ENCODE measurements around the gene SORCS2.
A peak's percentile ranks its signal among the peaks of the same experiment; 100 is the strongest.

Gene SORCS2

GRCh38 chr4:7367864-7368277 lies 175.5 kb downstream of the SORCS2 start:
- peak overlapping the region; percentile 23 for H3K27ac ChIP-seq
- TF ChIP-seq, protein P1, sequence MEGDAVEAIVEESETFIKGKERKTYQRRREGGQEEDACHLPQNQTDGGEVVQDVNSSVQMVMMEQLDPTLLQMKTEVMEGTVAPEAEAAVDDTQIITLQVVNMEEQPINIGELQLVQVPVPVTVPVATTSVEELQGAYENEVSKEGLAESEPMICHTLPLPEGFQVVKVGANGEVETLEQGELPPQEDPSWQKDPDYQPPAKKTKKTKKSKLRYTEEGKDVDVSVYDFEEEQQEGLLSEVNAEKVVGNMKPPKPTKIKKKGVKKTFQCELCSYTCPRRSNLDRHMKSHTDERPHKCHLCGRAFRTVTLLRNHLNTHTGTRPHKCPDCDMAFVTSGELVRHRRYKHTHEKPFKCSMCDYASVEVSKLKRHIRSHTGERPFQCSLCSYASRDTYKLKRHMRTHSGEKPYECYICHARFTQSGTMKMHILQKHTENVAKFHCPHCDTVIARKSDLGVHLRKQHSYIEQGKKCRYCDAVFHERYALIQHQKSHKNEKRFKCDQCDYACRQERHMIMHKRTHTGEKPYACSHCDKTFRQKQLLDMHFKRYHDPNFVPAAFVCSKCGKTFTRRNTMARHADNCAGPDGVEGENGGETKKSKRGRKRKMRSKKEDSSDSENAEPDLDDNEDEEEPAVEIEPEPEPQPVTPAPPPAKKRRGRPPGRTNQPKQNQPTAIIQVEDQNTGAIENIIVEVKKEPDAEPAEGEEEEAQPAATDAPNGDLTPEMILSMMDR (conservative IDR thresholded peaks at IDR 0.05), result no peak

DNA sequence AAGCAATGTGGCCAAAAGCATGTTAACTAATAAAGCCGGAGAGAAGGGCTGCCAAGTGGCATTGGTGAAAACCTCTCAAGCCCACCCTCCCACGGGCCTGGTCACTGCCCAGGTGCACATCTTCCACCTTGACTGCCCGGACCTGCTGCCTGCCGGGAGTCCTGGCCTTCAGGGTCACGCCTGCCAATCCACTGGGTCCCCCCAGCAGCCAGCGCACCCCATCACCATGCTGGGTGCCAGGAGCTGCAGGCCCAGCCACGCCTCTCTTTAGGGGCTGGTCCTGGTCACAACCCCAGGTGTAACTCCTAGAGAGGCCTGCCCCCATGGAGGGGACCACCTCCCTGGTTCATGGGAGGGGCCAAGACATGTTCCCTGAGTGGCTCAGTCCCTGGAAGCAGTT lies 176.0 kb downstream of the SORCS2 start:
- peak overlapping the region; percentile 23; the same call in 1 of the 2 replicates for H3K27ac ChIP-seq
- TF ChIP-seq, protein P1 (conservative IDR thresholded peaks at IDR 0.05), result no peak

DNA sequence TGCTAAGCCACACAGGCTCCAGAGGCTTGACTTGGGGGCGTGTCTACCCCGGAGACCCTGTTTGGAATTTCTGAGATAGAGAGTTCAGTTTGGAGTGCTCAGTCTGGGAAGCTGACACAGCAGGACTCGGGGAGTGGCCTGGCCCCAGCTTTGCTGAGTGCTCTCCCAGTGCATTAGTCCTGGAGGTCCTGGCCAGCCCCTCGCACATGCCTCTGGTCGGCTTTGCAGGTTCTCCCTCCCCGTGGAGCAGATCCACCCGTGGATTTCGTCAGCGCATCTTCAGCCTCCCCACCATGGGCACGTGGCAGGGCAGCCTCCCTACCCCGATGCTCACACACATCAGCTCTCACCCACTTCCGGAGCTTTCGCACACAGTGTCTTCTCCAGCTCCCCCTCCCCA lies 177.2 kb downstream of the SORCS2 start:
- TF ChIP-seq, protein P1 (conservative IDR thresholded peaks at IDR 0.05), result no peak
- H3K27ac ChIP-seq, result no peak overlapping the region

- H3K27ac ChIP-seq, result no peak overlapping the region
- TF ChIP-seq, protein P1 (conservative IDR thresholded peaks at IDR 0.05), result no peak
These were observed 177.7 kb downstream of the SORCS2 start for GRCh38 chr4:7370038-7370437.

DNA sequence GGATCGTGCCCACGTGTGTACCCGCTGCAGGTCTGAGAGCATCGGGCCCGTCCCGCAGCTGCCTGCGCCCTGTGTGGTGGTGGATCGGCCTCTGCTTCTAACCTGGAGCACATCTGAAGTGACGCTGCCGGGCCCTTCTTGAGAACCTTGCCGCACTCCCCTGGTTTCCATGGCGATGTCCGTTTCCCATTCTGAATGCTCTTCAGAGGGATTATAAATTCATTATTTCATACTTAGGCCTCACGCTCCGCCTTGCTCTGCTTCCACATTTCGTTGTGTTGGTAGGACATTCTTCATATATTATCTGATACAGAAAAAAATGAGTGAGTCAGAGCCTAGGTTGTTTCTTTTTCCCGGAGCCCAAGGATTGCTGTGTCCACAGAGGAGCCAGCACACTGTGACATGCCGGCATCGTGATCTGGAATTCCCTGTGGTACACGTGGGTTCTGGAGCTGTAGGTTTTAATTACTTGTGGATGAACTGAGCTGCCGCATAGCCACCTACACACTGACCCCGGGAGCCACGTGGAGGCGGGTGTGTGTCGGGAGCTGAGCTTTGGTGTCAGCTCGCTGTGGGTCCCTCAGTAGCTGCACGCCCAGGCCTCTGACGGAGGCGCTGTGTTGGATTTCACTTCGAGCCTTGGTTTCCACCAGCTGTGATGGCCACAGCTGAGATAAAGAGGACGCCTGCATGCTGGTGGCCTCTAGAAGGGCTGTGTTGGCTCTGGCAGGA lies 179.0 kb downstream of the SORCS2 start:
- TF ChIP-seq, protein P1 (conservative IDR thresholded peaks at IDR 0.05), result no peak
- H3K27ac ChIP-seq, result no peak overlapping the region

DNA sequence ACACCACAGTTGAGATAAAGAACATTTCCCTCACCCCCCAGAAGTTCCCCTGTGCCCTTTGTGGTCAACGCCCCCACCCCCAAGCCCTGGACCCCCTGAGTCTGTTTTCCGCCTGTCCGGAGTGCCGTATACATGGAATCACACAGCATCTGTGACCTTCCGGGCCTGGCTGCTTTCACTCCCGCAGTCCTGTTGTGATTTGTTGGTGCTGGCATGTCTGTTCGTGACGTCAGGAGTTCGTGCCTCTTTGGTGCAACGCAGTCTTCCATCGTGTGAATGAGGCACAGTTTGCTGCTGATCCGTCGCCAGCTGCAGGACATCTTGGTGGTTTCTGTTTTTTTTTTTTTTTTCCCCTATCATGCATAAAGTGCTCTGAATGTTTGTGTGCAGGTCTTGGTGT lies 180.3 kb downstream of the SORCS2 start:
- TF ChIP-seq, protein P1 (conservative IDR thresholded peaks at IDR 0.05), result no peak
- H3K27ac ChIP-seq, result no peak overlapping the region

DNA sequence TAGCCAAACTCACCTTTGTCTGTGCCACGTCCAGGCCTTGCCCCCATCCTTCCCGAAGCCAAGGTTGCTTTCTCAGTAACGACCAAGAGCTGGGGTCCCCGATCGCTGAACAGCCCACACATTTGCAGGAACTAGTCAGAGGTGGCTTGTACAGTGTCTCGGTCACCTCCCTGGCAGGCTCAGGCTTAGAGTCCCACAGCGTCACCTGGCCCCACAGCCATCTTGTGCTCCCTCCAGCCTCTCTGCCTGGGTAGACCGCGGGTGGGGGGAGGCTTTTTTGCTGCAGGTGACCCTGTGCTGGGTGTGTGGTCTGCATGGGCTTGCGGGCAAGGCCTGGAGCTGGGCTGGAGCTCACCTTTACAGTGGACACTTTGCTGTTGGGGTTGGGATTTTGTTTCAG lies 182.2 kb downstream of the SORCS2 start:
- TF ChIP-seq, protein P1 (conservative IDR thresholded peaks at IDR 0.05), result no peak
- H3K27ac ChIP-seq, result no peak overlapping the region
